WI38 (cell line): Measurements from ENCODE around the gene PIK3CA.

Experiments
- H3K4me3 ChIP-seq: 2 replicates; pipeline ENCODE4 v1.5.1; 2011; ENCODE audit warnings: low read depth, mild to moderate bottlenecking, control low read depth, low read length
- CTCF ChIP-seq: IDR thresholded peaks from 2 replicates; pipeline ENCODE4 v1.5.1; 2012; ENCODE audit warnings: low read depth, mild to moderate bottlenecking, control low read depth, low read length

Gene PIK3CA

DNA sequence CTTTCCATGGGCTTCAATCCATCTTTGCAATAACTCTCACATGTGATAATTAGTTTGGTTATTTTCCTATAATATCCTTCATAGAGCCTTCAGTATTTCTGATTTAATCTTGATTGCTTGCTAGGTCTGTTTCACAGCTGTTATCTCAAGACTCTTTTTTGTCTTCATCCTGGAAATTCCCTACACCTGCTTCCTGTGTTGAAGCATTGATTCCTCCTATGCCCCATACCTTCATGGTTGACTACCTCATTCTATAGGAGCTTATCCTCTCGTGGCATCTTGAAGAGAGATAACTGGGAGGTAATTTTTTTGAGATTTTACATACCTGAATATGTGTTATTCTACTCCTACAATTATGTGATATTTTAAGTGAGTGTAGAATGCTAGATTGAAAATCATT lies 26.7 kb downstream of the PIK3CA start:
- no peak for TF ChIP-seq CTCF

GRCh38 chr3:179175358-179175757 lies 27.2 kb downstream of the PIK3CA start:
- no peak for TF ChIP-seq CTCF

More for the DNA sequence above, 26.7 kb downstream of the PIK3CA start:
- no peak overlapping the region for H3K4me3 ChIP-seq

GRCh38 chr3:179177611-179178010 lies 29.5 kb downstream of the PIK3CA start:
- TF ChIP-seq CTCF, result no peak
- no peak overlapping the region for H3K4me3 ChIP-seq

More at GRCh38 chr3:179175358-179175757, 27.2 kb downstream of the PIK3CA start:
- no peak overlapping the region for H3K4me3 ChIP-seq

DNA sequence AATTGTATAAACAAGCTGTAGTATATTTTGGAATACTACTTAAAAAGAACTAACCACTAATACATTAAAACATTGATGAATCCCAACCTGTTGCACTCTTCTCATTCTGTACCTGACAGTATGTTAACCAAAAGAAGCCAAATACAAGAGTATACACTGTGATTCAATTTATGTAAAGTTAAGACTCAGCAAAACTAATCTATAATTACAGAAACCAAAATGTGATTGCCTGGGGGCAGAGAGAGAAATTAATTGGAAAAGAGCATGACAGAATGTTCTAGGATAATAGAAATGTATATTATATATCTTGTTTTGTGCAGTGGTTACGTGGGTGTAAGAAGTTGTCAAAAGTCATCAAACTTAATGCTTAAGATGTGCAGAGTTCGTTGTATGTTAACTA lies 31.1 kb downstream of the PIK3CA start:
- H3K4me3 ChIP-seq, result no peak overlapping the region
- no peak for TF ChIP-seq CTCF

GRCh38 chr3:179179979-179180759 lies 32.0 kb downstream of the PIK3CA start:
- no peak overlapping the region for H3K4me3 ChIP-seq
- TF ChIP-seq CTCF, result no peak

GRCh38 chr3:179181021-179181472 lies 32.9 kb downstream of the PIK3CA start:
- no peak for TF ChIP-seq CTCF
- H3K4me3 ChIP-seq, result no peak overlapping the region

DNA sequence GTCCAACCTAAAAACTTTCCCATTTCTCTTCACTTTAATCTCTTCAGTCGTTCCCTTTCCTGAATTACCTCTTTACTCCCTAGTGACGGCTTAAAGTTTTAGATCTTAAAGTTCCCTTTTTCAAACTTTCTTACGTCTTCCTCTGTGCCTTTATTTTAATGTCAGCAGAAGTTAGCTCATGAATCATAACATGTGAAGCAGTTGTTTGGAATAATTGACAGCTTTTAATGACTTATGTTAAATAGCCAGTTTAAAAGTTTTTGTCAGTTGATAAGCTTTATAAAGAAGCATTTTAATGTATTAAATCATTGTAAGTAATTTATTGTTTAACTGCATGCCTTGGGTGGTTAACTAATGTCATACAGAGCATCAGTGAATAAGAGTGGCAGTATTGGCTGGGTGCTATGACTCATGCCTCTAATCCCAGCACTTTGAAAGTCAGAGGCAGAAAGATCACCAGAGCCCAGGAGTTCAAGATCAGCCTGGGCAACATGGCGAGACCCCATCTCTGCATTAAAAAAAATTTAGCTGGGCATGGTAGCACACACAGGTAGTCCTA lies 33.9 kb downstream of the PIK3CA start:
- TF ChIP-seq CTCF, result no peak

More for the DNA sequence above, 33.9 kb downstream of the PIK3CA start:
- no peak overlapping the region for H3K4me3 ChIP-seq
